Measurements from ENCODE around the gene SCUBE1.

SCUBE1 gene

DNA sequence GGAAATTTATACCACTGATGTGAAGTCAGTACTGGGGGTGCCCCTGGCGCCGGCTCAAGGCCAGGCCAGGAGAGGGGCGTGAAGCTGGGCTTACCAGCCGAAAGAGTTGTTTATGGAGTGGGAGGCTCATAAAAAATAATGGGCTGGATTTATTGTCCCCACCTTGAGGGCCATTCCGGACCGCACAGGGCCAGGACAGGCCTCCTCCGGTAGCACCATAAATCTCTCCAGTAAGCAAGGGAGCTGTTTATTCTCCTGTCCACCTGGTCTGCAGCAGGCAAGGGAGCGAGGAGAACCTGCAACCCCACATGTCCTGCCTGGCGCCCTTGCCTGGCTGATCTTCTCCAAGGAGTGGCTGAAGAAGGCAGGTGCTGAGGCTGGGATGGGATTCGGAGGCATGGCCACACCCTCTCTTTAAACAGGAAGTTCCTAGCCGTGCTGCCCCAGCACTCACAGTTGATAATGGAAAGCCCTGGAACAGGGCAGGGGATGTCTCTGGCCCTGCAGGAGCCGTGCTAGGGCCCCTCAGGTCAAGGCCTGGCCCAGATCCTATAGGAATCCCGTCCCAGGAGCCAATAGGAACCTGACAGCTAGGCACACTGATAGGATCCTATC lies 65.1 kb downstream of the SCUBE1 start:
- H3K4me1 ChIP-seq (ENCODE audit: insufficient read depth, insufficient read length), result peaks cover 15% of the 10 kb centered on the region
- H3K9me3 ChIP-seq (ENCODE audit: insufficient read depth, low read length), result no peaks in the 10 kb centered on the region
- H3K4me3 ChIP-seq (ENCODE audit: insufficient read length, low read depth), result no peak overlapping the region
- no peak for DNase-seq (ENCODE audit: low read depth, low spot score)
- H3K9ac ChIP-seq (ENCODE audit: insufficient read length, low read depth), result no peak overlapping the region
- no peaks in the 10 kb centered on the region for H3K36me3 ChIP-seq (ENCODE audit: insufficient read depth, insufficient read length, low read length)
- H3K27me3 ChIP-seq (ENCODE audit: insufficient read depth, insufficient read length), result no peaks in the 10 kb centered on the region
- TF ChIP-seq YY1 (IDR thresholded peaks at IDR 0.05; ENCODE audit: insufficient read depth, insufficient read length) (no peak), SUZ12 (IDR thresholded peaks at IDR 0.05; ENCODE audit: extremely low read depth, insufficient read depth, insufficient read length) (no peak), ZNF274 (IDR thresholded peaks at IDR 0.05; ENCODE audit: low read depth, low read length) (no peak)

DNA sequence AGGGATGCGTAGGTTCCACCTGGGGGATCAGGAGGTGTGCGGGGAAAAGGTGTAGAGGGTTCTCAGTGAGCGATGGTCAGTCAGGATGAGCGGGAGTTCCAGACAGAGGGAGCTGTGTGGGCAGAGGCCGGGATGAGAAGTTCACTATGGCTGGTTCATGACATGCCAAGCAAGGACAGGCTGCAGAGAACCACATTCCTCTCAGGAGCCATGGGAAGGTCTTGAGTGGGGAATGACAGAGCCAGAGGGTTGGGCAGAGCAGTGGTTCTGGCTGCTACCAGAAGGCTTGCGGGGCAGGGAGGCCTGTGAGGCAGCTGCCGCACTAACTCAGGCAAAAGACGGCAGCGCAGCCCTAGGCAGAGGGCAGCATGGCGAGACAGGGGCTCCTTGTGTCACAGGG lies 66.1 kb downstream of the SCUBE1 start:
- peaks cover 18% of the 10 kb centered on the region for H3K4me1 ChIP-seq (ENCODE audit: insufficient read depth, insufficient read length)

DNA sequence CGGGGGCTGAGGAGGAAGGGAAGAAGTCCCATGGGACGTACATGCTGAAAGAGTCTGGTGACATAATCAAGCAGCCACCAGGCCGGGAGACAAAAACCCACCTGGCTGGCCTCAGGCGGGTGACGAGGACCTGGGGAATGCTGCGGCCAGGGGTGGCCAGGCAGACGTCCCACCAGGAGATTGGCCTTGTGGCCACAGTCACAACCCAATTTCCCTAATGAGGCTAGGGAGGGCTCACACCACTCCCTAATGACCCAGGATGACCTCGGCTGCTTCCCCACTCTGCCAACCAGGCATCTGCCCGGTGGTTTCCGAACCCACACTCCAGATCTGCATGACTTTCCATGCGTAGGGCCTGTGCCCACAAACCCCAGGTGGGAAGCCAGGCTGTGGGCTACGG lies 66.9 kb downstream of the SCUBE1 start:
- H3K4me1 ChIP-seq (ENCODE audit: insufficient read depth, insufficient read length), result peaks cover 18% of the 10 kb centered on the region
- DNase-seq (ENCODE audit: low read depth, low spot score), result no peak
- no peak overlapping the region for H3K9ac ChIP-seq (ENCODE audit: insufficient read length, low read depth)
- no peak for TF ChIP-seq SUZ12 (IDR thresholded peaks at IDR 0.05; ENCODE audit: extremely low read depth, insufficient read depth, insufficient read length)
- no peak for TF ChIP-seq YY1 (IDR thresholded peaks at IDR 0.05; ENCODE audit: insufficient read depth, insufficient read length)
- TF ChIP-seq ZNF274 (IDR thresholded peaks at IDR 0.05; ENCODE audit: low read depth, low read length), result no peak
- H3K27me3 ChIP-seq (ENCODE audit: insufficient read depth, insufficient read length), result no peaks in the 10 kb centered on the region
- no peaks in the 10 kb centered on the region for H3K36me3 ChIP-seq (ENCODE audit: insufficient read depth, insufficient read length, low read length)
- H3K9me3 ChIP-seq (ENCODE audit: insufficient read depth, low read length), result no peaks in the 10 kb centered on the region
- H3K4me3 ChIP-seq (ENCODE audit: insufficient read length, low read depth), result no peak overlapping the region

More for the DNA sequence above, 66.1 kb downstream of the SCUBE1 start:
- Histone ChIP-seq H3K36me3 (ENCODE audit: insufficient read depth, insufficient read length, low read length) (no peaks in the 10 kb centered on the region), H3K27me3 (ENCODE audit: insufficient read depth, insufficient read length) (no peaks in the 10 kb centered on the region), H3K9ac (ENCODE audit: insufficient read length, low read depth) (no peak overlapping the region), H3K9me3 (ENCODE audit: insufficient read depth, low read length) (no peaks in the 10 kb centered on the region), H3K4me3 (ENCODE audit: insufficient read length, low read depth) (no peak overlapping the region)
- DNase-seq (ENCODE audit: low read depth, low spot score), result no peak
- TF ChIP-seq YY1 (IDR thresholded peaks at IDR 0.05; ENCODE audit: insufficient read depth, insufficient read length) (no peak), ZNF274 (IDR thresholded peaks at IDR 0.05; ENCODE audit: low read depth, low read length) (no peak), SUZ12 (IDR thresholded peaks at IDR 0.05; ENCODE audit: extremely low read depth, insufficient read depth, insufficient read length) (no peak)

DNA sequence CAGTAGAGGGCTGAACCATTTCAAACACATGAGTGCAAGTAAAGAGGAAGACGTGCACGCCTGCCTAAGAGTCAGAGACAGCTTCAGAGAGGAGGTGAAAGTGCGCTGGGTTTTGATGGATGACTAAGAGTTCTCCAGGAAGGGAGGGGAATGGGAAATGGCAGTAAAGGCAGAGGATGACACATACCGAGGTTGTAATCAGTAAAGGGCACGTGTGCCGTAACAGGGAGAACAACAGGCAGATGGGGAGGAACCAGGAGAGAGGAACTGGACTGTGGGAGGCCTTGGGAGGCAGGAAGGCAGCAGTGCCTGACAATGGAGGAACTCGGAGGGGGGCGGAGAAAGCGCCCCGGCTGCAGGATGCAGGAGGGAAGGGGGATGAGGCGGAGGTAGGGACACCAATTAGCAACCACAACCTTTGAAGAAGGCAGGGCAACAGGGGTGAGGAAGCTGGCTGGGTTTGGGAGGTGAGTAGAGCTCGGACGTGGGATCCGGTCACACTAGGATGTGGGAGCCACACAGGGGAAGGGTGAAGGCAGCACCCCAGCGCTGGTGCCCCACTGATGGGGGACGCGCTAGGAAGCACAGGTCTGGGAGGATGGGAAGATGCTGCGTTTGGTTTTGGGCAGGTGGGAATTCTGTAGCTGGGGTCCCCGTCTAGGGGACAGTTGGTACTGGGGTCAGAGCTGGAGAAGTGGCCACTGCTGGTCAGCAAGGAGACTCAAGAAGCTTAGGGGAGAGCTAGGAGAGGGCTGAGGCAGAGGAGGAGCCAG lies 67.4 kb downstream of the SCUBE1 start:
- no peaks in the 10 kb centered on the region for H3K27me3 ChIP-seq (ENCODE audit: insufficient read depth, insufficient read length)
- TF ChIP-seq ZNF274 (IDR thresholded peaks at IDR 0.05; ENCODE audit: low read depth, low read length), result no peak
- TF ChIP-seq YY1 (IDR thresholded peaks at IDR 0.05; ENCODE audit: insufficient read depth, insufficient read length), result no peak
- TF ChIP-seq SUZ12 (IDR thresholded peaks at IDR 0.05; ENCODE audit: extremely low read depth, insufficient read depth, insufficient read length), result no peak
- H3K4me1 ChIP-seq (ENCODE audit: insufficient read depth, insufficient read length), result peaks cover 18% of the 10 kb centered on the region
- DNase-seq (ENCODE audit: low read depth, low spot score), result no peak
- H3K9ac ChIP-seq (ENCODE audit: insufficient read length, low read depth), result no peak overlapping the region
- no peak overlapping the region for H3K4me3 ChIP-seq (ENCODE audit: insufficient read length, low read depth)
- H3K9me3 ChIP-seq (ENCODE audit: insufficient read depth, low read length), result no peaks in the 10 kb centered on the region
- no peaks in the 10 kb centered on the region for H3K36me3 ChIP-seq (ENCODE audit: insufficient read depth, insufficient read length, low read length)

DNA sequence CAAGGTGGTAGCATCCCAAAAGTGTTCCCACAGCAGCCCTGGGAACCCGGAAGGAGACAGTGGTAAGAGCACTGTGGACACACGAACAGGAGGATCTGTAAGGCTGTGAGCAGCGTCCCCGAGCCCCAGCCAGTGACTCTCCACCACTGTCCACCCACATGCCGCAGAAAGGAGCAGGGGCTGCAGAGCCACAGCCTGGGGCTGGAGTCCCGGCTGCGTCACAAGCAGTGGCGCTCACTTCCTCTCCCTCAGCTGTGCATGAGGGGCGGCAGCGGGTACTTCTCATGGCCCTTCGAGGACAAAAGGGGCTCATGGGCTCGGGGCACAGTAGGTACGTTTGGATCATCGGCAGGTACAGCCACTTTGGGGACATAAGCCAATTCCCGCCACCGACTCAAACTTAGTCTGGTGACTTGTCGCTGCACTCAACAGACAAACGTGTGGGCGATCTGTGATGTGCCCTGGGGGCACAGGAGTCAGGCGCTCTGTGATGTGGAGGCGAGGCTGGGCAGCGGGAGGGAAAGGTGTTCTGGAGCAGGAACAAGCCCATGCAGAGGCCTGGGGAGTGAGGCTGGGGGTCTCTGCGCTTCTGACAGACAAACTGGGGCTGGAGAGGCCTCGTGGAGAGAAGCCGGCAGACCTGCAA lies 68.5 kb downstream of the SCUBE1 start:
- no peak for DNase-seq (ENCODE audit: low read depth, low spot score)
- no peaks in the 10 kb centered on the region for H3K36me3 ChIP-seq (ENCODE audit: insufficient read depth, insufficient read length, low read length)
- H3K9me3 ChIP-seq (ENCODE audit: insufficient read depth, low read length), result no peaks in the 10 kb centered on the region
- H3K4me1 ChIP-seq (ENCODE audit: insufficient read depth, insufficient read length), result peaks cover 19% of the 10 kb centered on the region
- H3K4me3 ChIP-seq (ENCODE audit: insufficient read length, low read depth), result no peak overlapping the region
- H3K9ac ChIP-seq (ENCODE audit: insufficient read length, low read depth), result peak overlapping the region; percentile 28
- no peak for TF ChIP-seq YY1 (IDR thresholded peaks at IDR 0.05; ENCODE audit: insufficient read depth, insufficient read length)
- no peak for TF ChIP-seq SUZ12 (IDR thresholded peaks at IDR 0.05; ENCODE audit: extremely low read depth, insufficient read depth, insufficient read length)
- no peak for TF ChIP-seq ZNF274 (IDR thresholded peaks at IDR 0.05; ENCODE audit: low read depth, low read length)
- no peaks in the 10 kb centered on the region for H3K27me3 ChIP-seq (ENCODE audit: insufficient read depth, insufficient read length)

DNA sequence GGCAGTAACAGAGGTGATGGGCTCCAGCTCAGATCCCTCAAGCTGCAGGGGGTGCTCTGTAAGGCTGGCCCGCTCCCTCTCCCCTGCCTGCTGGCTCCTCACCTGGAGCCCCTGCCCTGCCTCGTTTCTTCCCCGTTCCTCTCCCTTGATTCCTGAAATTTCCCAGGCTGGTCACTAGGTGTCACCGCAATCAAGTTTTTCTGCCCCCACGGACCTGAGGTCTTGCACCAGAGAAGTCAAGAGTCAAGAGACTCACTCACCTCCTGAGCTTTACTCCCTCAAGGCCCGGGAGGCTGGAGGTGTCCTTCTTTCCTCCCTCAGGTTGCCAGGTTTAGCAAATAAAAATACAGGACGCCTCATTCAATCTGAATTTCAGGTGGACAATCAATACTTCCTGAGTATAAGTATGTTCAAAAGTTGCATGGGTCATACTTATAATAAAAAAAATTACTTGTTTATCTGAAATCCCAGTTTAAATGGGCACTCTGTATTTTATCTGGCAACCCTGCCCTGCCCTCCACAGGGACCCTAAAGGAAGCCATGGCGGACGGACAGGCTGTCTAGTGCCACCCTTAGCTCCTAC lies 69.2 kb downstream of the SCUBE1 start:
- no peak overlapping the region for H3K9ac ChIP-seq (ENCODE audit: insufficient read length, low read depth)
- no peaks in the 10 kb centered on the region for H3K36me3 ChIP-seq (ENCODE audit: insufficient read depth, insufficient read length, low read length)
- peak; percentile 51 for DNase-seq (ENCODE audit: low read depth, low spot score)
- H3K4me3 ChIP-seq (ENCODE audit: insufficient read length, low read depth), result no peak overlapping the region
- TF ChIP-seq YY1 (IDR thresholded peaks at IDR 0.05; ENCODE audit: insufficient read depth, insufficient read length), result no peak
- no peak for TF ChIP-seq ZNF274 (IDR thresholded peaks at IDR 0.05; ENCODE audit: low read depth, low read length)
- no peak for TF ChIP-seq SUZ12 (IDR thresholded peaks at IDR 0.05; ENCODE audit: extremely low read depth, insufficient read depth, insufficient read length)
- peaks cover 22% of the 10 kb centered on the region for H3K4me1 ChIP-seq (ENCODE audit: insufficient read depth, insufficient read length)
- no peaks in the 10 kb centered on the region for H3K27me3 ChIP-seq (ENCODE audit: insufficient read depth, insufficient read length)
- no peaks in the 10 kb centered on the region for H3K9me3 ChIP-seq (ENCODE audit: insufficient read depth, low read length)
